Mesendoderm (in vitro differentiated cells): Measurements from ENCODE around the gene CTBP1.

ENCODE experiments used
- DNase-seq: peaks from one replicate; pipeline ENCODE4 v3.0.0; 2013
- H2AK5ac ChIP-seq: 2 replicates; pipeline ENCODE4 v1.6.1; 2013; ENCODE audit warnings: low read length, inconsistent platforms
- H2BK120ac ChIP-seq: 2 replicates; pipeline ENCODE4 v1.6.1; 2013; ENCODE audit warnings: low read depth, mild to moderate bottlenecking, low read length, moderate library complexity, mixed read lengths
- H2BK15ac ChIP-seq: replicated peaks from 2 replicates; pipeline ENCODE4 v1.6.1; 2013; ENCODE audit warnings: low read depth, mild to moderate bottlenecking, moderate library complexity
- H2BK5ac ChIP-seq: 2 replicates; pipeline ENCODE4 v1.6.1; 2013; ENCODE audit warnings: low read length, inconsistent platforms
- H3K18ac ChIP-seq: 2 replicates; pipeline ENCODE4 v1.6.1; 2013; ENCODE audit warnings: mild to moderate bottlenecking, low read length, mixed read lengths
- H3K23ac ChIP-seq: one replicate; pipeline ENCODE4 v1.6.1; 2013; ENCODE audit warnings: low read length
- H3K27ac ChIP-seq: 2 replicates; pipeline ENCODE4 v1.5.1; 2013; ENCODE audit warnings: low read depth, mild to moderate bottlenecking, inconsistent platforms, low read length, moderate library complexity
- H3K27me3 ChIP-seq: 2 replicates; pipeline ENCODE4 v1.6.1; 2013; ENCODE audit warnings: low read length, control low read depth, mild to moderate bottlenecking, inconsistent platforms; ENCODE audit not compliant: insufficient read depth, poor library complexity
- H3K36me3 ChIP-seq: 2 replicates; pipeline ENCODE4 v1.6.1; 2013; ENCODE audit warnings: low read length, inconsistent platforms; ENCODE audit not compliant: control insufficient read depth, insufficient read depth
- H3K4ac ChIP-seq: one replicate; pipeline ENCODE4 v1.6.1; 2013; ENCODE audit warnings: low read depth, mild to moderate bottlenecking, low read length, moderate library complexity
- H3K4me1 ChIP-seq: 2 replicates; pipeline ENCODE4 v1.6.1; 2013; ENCODE audit warnings: low read depth, low read length, inconsistent platforms; ENCODE audit not compliant: control insufficient read depth
- H3K4me2 ChIP-seq: 2 replicates; pipeline ENCODE4 v1.6.1; 2013; ENCODE audit warnings: low read length
- H3K4me3 ChIP-seq: 2 replicates; pipeline ENCODE4 v1.5.1; 2013; ENCODE audit warnings: mild to moderate bottlenecking, low read length
- H3K56ac ChIP-seq: one replicate; pipeline ENCODE4 v1.6.1; 2013; ENCODE audit warnings: low read length
- H3K79me1 ChIP-seq: 2 replicates; pipeline ENCODE4 v1.6.1; 2013; ENCODE audit warnings: low read length, inconsistent platforms
- H3K79me2 ChIP-seq: 2 replicates; pipeline ENCODE4 v1.6.1; 2013; ENCODE audit warnings: mild to moderate bottlenecking, low read length; ENCODE audit not compliant: control insufficient read depth, insufficient read depth
- H3K9ac ChIP-seq: 2 replicates; pipeline ENCODE4 v1.6.1; 2013; ENCODE audit warnings: low read length, inconsistent platforms
- H4K5ac ChIP-seq: one replicate; pipeline ENCODE4 v1.6.1; 2013; ENCODE audit warnings: low read length
- H4K8ac ChIP-seq: one replicate; pipeline ENCODE4 v1.6.1; 2013; ENCODE audit warnings: low read depth, mild to moderate bottlenecking, control low read depth, low read length, moderate library complexity
- WGBS: extraction: QIAGEN DNeasy Blood & Tissue Kit; methylation state at CpG from one replicate; pipeline ENCODE4 v1.1.7; 2013; ENCODE audit warnings: low lambda C conversion rate, missing lambda C conversion rate; ENCODE audit not compliant: insufficient coverage; ENCODE audit errors: extremely low coverage; 5-methylcytosine and 5-hydroxymethylcytosine counted together

Gene CTBP1

DNA sequence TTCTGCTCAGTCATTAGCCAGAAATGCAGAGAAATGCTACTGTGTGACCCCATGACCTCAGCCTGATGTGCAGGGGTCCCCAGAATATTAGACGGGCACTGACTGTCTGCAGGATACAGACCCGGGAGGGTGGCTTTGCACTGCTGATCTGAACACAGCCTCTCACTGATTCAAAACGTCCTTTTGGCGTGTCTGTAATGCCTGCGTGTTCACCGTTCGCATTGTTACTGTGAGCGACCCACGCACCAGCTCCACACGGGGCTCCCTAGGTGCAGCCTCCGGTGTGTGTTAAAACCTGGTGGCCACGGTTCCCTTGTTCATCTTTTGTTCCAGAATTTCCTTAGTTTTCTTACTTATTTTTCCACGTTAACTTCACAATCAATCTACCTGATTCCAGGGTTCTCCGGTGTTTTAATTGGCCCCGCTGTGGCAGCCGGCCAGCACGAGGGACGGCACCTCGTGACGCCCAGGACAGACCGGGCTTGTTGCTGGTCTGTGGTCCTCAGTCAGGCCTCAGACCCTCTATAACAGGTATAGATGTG, 44.6 kb downstream of the CTBP1 start:
- Histone ChIP-seq H3K27ac (no peak overlapping the region), H3K79me2 (no peaks in the 10 kb centered on the region), H2AK5ac (no peak overlapping the region), H4K8ac (no peak overlapping the region), H3K9ac (no peak overlapping the region), H3K4ac (no peak overlapping the region), H3K23ac (no peak overlapping the region), H2BK5ac (no peak overlapping the region), H3K27me3 (no peaks in the 10 kb centered on the region), H3K79me1 (no peaks in the 10 kb centered on the region), H3K4me3 (no peak overlapping the region), H2BK15ac (no peak overlapping the region), H3K56ac (no peak overlapping the region), H4K5ac (no peak overlapping the region), H2BK120ac (no peak overlapping the region), H3K18ac (no peak overlapping the region), H3K4me1 (no peaks in the 10 kb centered on the region), H3K4me2 (no peak overlapping the region), H3K36me3 (no peaks in the 10 kb centered on the region)
- whole genome bisulfite sequencing: no CpG with 5 or more reads among the region's 21 CpGs
- DNase-seq: no peak

GRCh38 chr4:1203026-1203616, 45.8 kb downstream of the CTBP1 start:
- Histone ChIP-seq H3K27ac (no peak overlapping the region), H3K4me1 (no peaks in the 10 kb centered on the region)
- no peak for DNase-seq

GRCh38 chr4:1202526-1203011, 46.4 kb downstream of the CTBP1 start:
- H3K4me1 ChIP-seq: no peaks in the 10 kb centered on the region
- no peak overlapping the region for H3K27ac ChIP-seq
- no peak overlapping the region for H2BK15ac ChIP-seq
- no peaks in the 10 kb centered on the region for H3K79me2 ChIP-seq
- no peak overlapping the region for H3K9ac ChIP-seq
- no peaks in the 10 kb centered on the region for H3K36me3 ChIP-seq
- no peak overlapping the region for H2BK120ac ChIP-seq
- no peak overlapping the region for H3K4me2 ChIP-seq
- no peak overlapping the region for H3K4me3 ChIP-seq
- H3K18ac ChIP-seq: no peak overlapping the region
- no peak overlapping the region for H2AK5ac ChIP-seq
- no peak overlapping the region for H3K4ac ChIP-seq
- no CpG with 5 or more reads among the region's 19 CpGs for WGBS
- no peaks in the 10 kb centered on the region for H3K79me1 ChIP-seq
- H4K5ac ChIP-seq: no peak overlapping the region
- H2BK5ac ChIP-seq: no peak overlapping the region
- no peak overlapping the region for H3K56ac ChIP-seq
- no peak overlapping the region for H3K23ac ChIP-seq
- H4K8ac ChIP-seq: no peak overlapping the region
- DNase-seq: no peak
- H3K27me3 ChIP-seq: no peaks in the 10 kb centered on the region

More at GRCh38 chr4:1203026-1203616, 45.8 kb downstream of the CTBP1 start:
- Histone ChIP-seq H4K5ac (no peak overlapping the region), H2BK120ac (no peak overlapping the region), H3K4me2 (no peak overlapping the region), H3K9ac (no peak overlapping the region), H2BK5ac (no peak overlapping the region), H3K4ac (no peak overlapping the region), H3K18ac (no peak overlapping the region), H2AK5ac (no peak overlapping the region), H3K23ac (no peak overlapping the region), H3K56ac (no peak overlapping the region), H2BK15ac (no peak overlapping the region), H3K79me2 (no peaks in the 10 kb centered on the region), H3K4me3 (no peak overlapping the region), H3K36me3 (no peaks in the 10 kb centered on the region), H3K79me1 (no peaks in the 10 kb centered on the region), H4K8ac (no peak overlapping the region), H3K27me3 (no peaks in the 10 kb centered on the region)
- no CpG with 5 or more reads among the region's 13 CpGs for WGBS

DNA sequence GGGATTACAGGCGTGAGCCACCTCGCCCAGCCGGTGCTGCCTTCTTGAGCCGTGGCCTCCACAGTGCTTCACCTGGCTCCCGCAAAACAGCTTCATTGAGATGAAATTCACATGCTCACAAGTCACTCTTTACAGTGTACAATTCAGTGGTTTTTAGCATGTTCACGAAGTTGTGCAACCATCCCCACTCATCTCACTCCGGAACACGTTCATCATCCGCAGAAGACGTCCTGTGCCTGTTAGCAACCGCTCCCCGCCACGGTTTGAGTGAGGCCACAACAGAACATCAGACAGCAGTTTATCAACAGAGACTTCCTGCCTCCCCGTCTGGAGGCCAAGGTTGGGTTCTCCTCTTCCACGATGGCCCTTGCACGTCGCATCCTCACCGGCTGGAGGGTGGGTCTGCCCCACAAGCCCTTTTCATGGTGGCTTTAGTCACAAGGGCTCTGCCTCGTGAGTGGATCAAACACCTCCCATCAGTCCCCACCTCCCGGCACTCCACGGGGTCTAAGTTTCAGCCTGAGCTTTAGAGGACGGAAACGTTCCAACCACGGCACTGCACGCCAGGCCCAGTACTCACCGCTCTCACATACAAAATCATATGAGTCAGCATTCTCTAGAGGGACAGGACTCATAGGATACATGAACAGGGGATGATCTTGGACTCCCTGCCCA, 46.9 kb downstream of the CTBP1 start:
- no peak for DNase-seq
- Histone ChIP-seq H3K36me3 (no peaks in the 10 kb centered on the region), H3K9ac (no peak overlapping the region), H3K4me3 (no peak overlapping the region), H3K79me1 (no peaks in the 10 kb centered on the region), H2BK5ac (no peak overlapping the region), H3K4me1 (no peaks in the 10 kb centered on the region), H3K23ac (no peak overlapping the region), H3K4me2 (no peak overlapping the region), H3K4ac (no peak overlapping the region), H4K5ac (no peak overlapping the region), H2AK5ac (no peak overlapping the region), H2BK15ac (no peak overlapping the region), H3K56ac (no peak overlapping the region), H3K79me2 (no peaks in the 10 kb centered on the region), H3K27ac (no peak overlapping the region), H2BK120ac (no peak overlapping the region), H3K27me3 (no peaks in the 10 kb centered on the region), H4K8ac (no peak overlapping the region), H3K18ac (no peak overlapping the region)
- no CpG with 5 or more reads among the region's 26 CpGs for WGBS

- no peaks in the 10 kb centered on the region for H3K27me3 ChIP-seq
- DNase-seq: peak; percentile 24
These were observed 48.4 kb downstream of the CTBP1 start for GRCh38 chr4:1200425-1201035.

More at GRCh38 chr4:1200425-1201035, 48.4 kb downstream of the CTBP1 start:
- H3K79me1 ChIP-seq: no peaks in the 10 kb centered on the region
- no peaks in the 10 kb centered on the region for H3K4me1 ChIP-seq
- no peak overlapping the region for H3K27ac ChIP-seq
- no peaks in the 10 kb centered on the region for H3K36me3 ChIP-seq
- H4K8ac ChIP-seq: no peak overlapping the region
- H4K5ac ChIP-seq: no peak overlapping the region
- no peak overlapping the region for H2BK15ac ChIP-seq
- no peak overlapping the region for H3K9ac ChIP-seq
- no peak overlapping the region for H2BK5ac ChIP-seq
- no peak overlapping the region for H3K56ac ChIP-seq
- H3K79me2 ChIP-seq: no peaks in the 10 kb centered on the region
- no peak overlapping the region for H3K18ac ChIP-seq
- H3K23ac ChIP-seq: no peak overlapping the region
- no peak overlapping the region for H3K4me2 ChIP-seq
- WGBS: no CpG with 5 or more reads among the region's 20 CpGs
- no peak overlapping the region for H2BK120ac ChIP-seq
- H3K4me3 ChIP-seq: no peak overlapping the region
- no peak overlapping the region for H3K4ac ChIP-seq
- no peak overlapping the region for H2AK5ac ChIP-seq
